ENCODE data around the gene RNF144A. TPM values are rescaled to one million over a fixed set of nuclear protein-coding genes. Genes with fewer than 3 reads are reported as not detected.

Gene RNF144A
- total RNA-seq, 1 donor from 2014 or later, result 23.5 TPM

- Histone ChIP-seq H3K36me3 (ENCODE audit: control insufficient read depth, insufficient read depth, low read length) (no peaks in the 10 kb centered on the region), H3K4me3 (ENCODE audit: low read depth, low read length) (no peak overlapping the region), H3K27me3 (ENCODE audit: control insufficient read depth, insufficient read depth, low read length) (no peaks in the 10 kb centered on the region)
- no peak for TF ChIP-seq CTCF (IDR thresholded peaks at IDR 0.05; ENCODE audit: insufficient read depth, low read length, poor library complexity, severe bottlenecking)
- peak; percentile 61 for DNase-seq (ENCODE audit: low read depth)
Measured at GRCh38 chr2:7031547-7032245, 114.5 kb downstream of the RNF144A start.

DNA sequence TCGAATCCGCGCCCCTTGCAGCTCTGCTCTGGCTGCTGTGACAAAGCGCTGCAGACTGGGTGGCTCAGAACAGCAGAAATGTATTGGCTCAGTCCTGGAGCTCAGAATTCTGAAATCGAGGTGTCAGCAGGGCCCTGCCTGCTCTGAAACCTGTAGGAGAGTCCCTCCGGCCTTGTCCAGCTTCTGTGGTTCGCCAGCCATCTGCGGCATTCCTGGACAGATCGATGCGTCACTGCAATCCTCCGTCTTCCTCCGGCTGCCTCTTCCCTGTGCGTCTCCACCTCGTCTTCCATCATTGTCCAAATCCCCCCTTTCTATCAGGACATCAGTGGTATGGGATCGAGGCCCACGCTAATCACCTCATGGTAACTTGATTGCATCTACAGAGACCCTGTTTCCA, 115.2 kb downstream of the RNF144A start:
- H3K36me3 ChIP-seq (ENCODE audit: control insufficient read depth, insufficient read depth, low read length), result no peaks in the 10 kb centered on the region
- no peak for DNase-seq (ENCODE audit: low read depth)
- no peak for TF ChIP-seq CTCF (IDR thresholded peaks at IDR 0.05; ENCODE audit: insufficient read depth, low read length, poor library complexity, severe bottlenecking)
- no peaks in the 10 kb centered on the region for H3K27me3 ChIP-seq (ENCODE audit: control insufficient read depth, insufficient read depth, low read length)
- no peak overlapping the region for H3K4me3 ChIP-seq (ENCODE audit: low read depth, low read length)

- no peak overlapping the region for H3K4me3 ChIP-seq (ENCODE audit: low read depth, low read length)
- DNase-seq (ENCODE audit: low read depth), result no peak
- no peak for TF ChIP-seq CTCF (IDR thresholded peaks at IDR 0.05; ENCODE audit: insufficient read depth, low read length, poor library complexity, severe bottlenecking)
- no peaks in the 10 kb centered on the region for H3K27me3 ChIP-seq (ENCODE audit: control insufficient read depth, insufficient read depth, low read length)
- H3K36me3 ChIP-seq (ENCODE audit: control insufficient read depth, insufficient read depth, low read length), result no peaks in the 10 kb centered on the region
Measured at GRCh38 chr2:7033136-7033960, 116.1 kb downstream of the RNF144A start.

DNA sequence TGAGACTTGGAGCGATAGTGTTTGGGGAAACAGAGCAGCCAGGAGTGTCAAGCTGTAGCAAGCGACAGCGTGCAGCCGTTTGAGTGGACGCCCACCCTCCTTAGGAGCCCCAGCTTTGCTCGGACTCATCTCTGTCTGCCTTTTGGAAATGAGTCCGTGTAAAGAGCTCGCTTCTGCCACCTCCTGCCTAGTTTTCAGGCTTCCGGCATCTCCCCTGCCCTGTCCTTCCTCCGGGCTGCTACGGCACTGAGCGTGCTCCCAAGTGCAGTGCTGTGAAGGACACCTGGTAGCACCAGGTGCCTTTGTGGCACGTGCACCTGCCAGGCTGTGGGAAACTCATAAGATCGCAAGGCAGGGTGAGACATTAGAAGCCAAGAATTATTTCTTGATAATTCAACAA, 117.1 kb downstream of the RNF144A start:
- peak; percentile 17 for TF ChIP-seq CTCF (IDR thresholded peaks at IDR 0.05; ENCODE audit: insufficient read depth, low read length, poor library complexity, severe bottlenecking)
- no peak overlapping the region for H3K4me3 ChIP-seq (ENCODE audit: low read depth, low read length)
- H3K27me3 ChIP-seq (ENCODE audit: control insufficient read depth, insufficient read depth, low read length), result no peaks in the 10 kb centered on the region
- H3K36me3 ChIP-seq (ENCODE audit: control insufficient read depth, insufficient read depth, low read length), result no peaks in the 10 kb centered on the region
- no peak for DNase-seq (ENCODE audit: low read depth)

GRCh38 chr2:7035884-7036283, 118.7 kb downstream of the RNF144A start:
- Histone ChIP-seq H3K4me3 (ENCODE audit: low read depth, low read length) (no peak overlapping the region), H3K36me3 (ENCODE audit: control insufficient read depth, insufficient read depth, low read length) (no peaks in the 10 kb centered on the region), H3K27me3 (ENCODE audit: control insufficient read depth, insufficient read depth, low read length) (no peaks in the 10 kb centered on the region)
- TF ChIP-seq CTCF (IDR thresholded peaks at IDR 0.05; ENCODE audit: insufficient read depth, low read length, poor library complexity, severe bottlenecking), result no peak
- no peak for DNase-seq (ENCODE audit: low read depth)
